ENCODE data around the gene ACTRT3.
A peak's percentile ranks its signal among the peaks of the same experiment; 100 is the strongest.

Gene ACTRT3

GRCh38 chr3:169769287-169770181, at the start of gene ACTRT3:
ACTRT3 (minus strand) TSS chr3:169769561; CDS start chr3:169769520, 41 bp downstream.
- peak; percentile 80 for DNase-seq

- DNase-seq, result no peak
Observed at GRCh38 chr3:169818316-169818715, 49.0 kb upstream of the ACTRT3 start.

GRCh38 chr3:169815590-169816150, 46.3 kb upstream of the ACTRT3 start:
- DNase-seq, result no peak

- DNase-seq, result peak; percentile 25
Observed at GRCh38 chr3:169813757-169814517, 44.6 kb upstream of the ACTRT3 start.

- no peak for DNase-seq
Observed at GRCh38 chr3:169813278-169813677, 43.9 kb upstream of the ACTRT3 start.

- DNase-seq, result peak; percentile 83
Observed at GRCh38 chr3:169812332-169813235, 43.2 kb upstream of the ACTRT3 start, which contains the start of the genes LRRC34 and LRRIQ4. LRRC34 (minus strand) TSS chr3:169812904; CDS start chr3:169812548, 356 bp downstream. LRRIQ4 (plus strand) TSS chr3:169812870; CDS start chr3:169821922, 9,052 bp downstream.

GRCh38 chr3:169811631-169812331, 42.4 kb upstream of the ACTRT3 start:
- peak; percentile 55 for DNase-seq

GRCh38 chr3:169809230-169809795, 40.0 kb upstream of the ACTRT3 start:
- DNase-seq, result no peak

GRCh38 chr3:169804681-169805080, 35.3 kb upstream of the ACTRT3 start:
- DNase-seq, result no peak

- DNase-seq, result no peak
Observed at GRCh38 chr3:169792359-169792758, 23.0 kb upstream of the ACTRT3 start.

- DNase-seq, result no peak
Observed at GRCh38 chr3:169790687-169791429, 21.5 kb upstream of the ACTRT3 start.

GRCh38 chr3:169790219-169790618, 20.9 kb upstream of the ACTRT3 start:
- DNase-seq, result no peak

GRCh38 chr3:169787791-169788190, 18.4 kb upstream of the ACTRT3 start:
- DNase-seq, result no peak

- DNase-seq, result no peak
Observed at GRCh38 chr3:169787120-169787519, 17.8 kb upstream of the ACTRT3 start.

- no peak for DNase-seq
Observed at GRCh38 chr3:169781209-169781855, 12.0 kb upstream of the ACTRT3 start.

- no peak for DNase-seq
Observed at GRCh38 chr3:169780742-169781141, 11.4 kb upstream of the ACTRT3 start.

GRCh38 chr3:169777822-169778221, 8.5 kb upstream of the ACTRT3 start:
- no peak for DNase-seq

- no peak for DNase-seq
Observed at GRCh38 chr3:169774186-169774585, 4.8 kb upstream of the ACTRT3 start.

- DNase-seq, result peak; percentile 96
Observed at GRCh38 chr3:169772897-169773816, 3.8 kb upstream of the ACTRT3 start, which contains the start of gene MYNN. MYNN (plus strand) TSS chr3:169773396; CDS start chr3:169774296, 900 bp downstream.
